Inflammatory macrophage (primary cell): ENCODE measurements around the gene CSH2.

Source experiments
- DNase-seq, 2 donors: peaks; one replicate each; pipeline ENCODE4 v3.0.0-alpha.2; 2020 to 2022

The CSH2 gene

DNA sequence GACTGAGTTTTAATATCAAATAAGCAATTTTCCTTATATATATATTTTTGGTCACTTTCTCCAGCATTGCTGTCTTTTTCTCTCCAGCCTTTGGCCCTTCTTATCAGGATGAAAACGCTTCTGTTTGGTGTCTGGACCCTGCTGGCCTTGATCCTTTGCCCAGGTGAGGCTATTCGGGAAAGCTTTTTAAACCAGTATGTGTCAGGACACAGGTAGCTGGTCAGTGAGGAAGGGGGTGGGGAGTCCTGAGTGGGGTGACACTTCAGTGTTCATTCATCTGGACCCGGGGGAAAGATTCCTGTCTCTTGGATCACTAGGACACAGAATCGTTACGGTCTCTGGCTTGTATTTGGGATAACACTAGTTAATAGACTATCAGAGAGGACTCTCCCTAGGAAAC, 18.8 kb downstream of the CSH2 start:
- DNase-seq = no peak

DNA sequence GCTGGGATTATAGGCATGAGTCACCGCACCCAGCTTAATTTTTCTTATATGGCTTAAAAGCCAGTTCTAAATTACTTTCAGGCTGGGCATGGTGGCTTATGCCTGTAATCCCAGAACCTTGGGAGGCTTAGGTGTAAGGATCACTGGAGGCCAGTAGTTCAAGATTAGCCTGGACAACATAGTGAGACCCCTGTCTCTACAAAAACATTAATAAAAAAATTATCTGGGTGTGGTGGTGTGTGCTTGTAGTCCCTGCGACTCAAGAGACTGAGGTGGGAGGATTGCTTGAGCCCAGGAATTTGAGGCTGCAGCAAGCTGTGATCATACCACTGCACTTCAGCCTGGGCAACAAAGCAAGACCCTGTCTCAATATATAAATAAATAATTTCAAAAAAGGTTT, 20.2 kb downstream of the CSH2 start:
- no peak for DNase-seq

DNA sequence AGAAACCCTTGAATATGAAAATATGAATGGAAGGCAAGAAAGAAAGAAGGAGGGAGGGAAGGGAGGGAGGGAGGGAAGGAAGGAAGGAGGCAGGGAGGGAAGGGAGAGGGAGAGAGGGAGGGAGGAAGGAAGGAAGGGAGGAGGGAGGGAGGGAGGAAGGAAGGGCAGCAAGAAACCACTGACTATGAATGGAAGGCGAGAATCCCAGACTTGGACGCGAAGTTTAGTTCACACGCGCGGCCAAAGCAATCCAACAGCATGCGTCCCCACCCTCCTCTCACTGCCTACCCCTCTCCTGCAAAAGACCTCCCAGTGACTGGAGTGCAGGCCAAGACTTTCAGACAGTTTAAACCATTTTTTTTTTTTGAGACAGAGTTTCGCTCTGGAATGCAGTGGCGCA, 23.1 kb downstream of the CSH2 start:
- DNase-seq = no peak

DNA sequence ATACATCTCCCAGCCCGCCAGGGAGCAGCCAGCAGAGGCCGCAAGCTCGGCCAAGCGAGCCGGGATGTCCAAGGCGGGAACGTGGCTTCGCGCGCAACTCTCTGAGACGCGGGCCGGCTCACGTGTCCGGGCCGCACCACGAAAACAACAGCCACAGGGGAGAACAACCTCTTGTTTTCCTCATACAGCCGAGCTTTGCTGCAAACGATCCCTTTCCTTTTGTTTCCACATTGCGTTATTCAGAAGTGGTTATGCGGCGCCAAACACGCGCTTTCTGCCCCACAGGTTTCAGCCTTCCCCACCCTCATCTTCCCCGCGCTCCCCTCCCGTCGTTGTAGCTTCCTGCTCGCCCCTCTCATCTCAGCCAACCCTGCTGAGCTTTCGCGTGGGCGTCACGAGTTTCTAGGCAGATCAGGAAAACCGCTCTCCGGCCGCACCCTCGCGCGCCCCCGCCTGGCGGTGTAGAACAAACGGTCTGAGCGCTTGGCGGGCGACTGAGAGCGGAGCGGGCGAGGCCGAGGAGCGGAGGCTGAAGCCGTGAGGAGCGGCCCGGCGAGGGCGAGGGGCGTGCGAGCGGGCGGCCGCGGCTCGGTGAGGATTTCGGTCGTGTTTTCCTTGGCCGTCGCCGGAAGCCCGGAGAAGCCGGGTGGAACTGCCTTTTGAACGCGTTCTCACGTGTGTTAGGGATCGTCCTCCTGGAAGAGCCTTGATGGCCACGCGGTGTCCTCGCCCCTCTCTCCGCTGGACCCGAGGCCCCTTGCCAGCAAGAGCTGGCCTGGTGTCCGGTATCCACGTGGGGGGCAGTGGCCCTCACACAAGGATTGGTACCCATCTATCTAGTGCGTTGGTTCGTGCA, 24.4 kb downstream of the CSH2 start:
- peak; percentile 97 to 98 for DNase-seq

DNA sequence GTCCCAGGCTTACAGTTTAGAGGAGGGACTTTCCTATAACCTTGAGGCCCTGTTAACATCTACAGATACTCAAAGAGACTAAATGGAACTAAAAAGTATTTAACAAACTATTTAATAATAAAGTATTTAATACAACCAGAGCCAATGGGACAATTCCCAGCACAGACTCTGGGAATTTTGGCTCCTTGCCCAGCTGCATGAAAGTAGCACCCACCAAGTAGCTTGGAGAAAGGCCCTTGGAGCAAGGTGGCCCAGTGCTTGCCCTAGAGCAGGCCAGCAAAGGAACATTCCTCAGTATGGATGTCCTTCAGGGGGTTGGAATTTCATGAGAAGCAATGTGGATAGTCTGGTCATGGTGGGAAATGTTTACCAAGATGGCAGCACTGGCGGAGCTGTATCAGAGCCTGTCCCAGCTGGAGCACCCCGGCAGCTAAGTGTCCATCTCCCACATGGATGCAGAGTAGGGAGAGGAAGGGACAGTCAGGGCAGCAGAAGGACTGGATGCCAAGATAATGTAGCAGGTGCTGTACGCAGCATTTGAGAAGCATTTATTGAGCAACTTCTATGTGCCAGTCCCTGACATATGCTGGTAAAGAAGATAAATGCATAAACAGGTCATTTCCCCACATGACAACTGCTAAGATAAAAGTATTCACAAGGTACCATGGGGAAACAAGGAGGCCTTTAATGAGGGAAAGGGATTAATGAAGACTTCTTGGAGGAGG, 25.8 kb downstream of the CSH2 start:
- no peak for DNase-seq

DNA sequence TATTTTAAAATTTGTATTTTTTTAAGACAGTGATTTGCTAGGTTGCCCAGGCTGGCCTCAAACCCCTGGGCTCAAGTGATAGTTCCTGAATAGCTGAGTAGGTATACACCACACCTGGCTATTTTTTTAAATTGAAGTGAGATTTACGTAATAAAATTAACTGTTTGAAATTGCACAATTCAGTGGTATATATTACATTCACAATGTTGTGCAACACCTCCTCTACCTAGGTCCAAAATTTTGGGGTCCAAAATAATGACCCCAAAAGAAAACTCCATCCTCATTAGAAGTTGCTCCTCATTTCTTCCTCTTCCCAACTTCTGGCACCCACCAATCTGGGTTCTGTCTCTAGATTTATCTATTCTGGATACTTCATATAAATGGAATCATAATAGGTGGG, 28.0 kb downstream of the CSH2 start:
- DNase-seq = no peak

DNA sequence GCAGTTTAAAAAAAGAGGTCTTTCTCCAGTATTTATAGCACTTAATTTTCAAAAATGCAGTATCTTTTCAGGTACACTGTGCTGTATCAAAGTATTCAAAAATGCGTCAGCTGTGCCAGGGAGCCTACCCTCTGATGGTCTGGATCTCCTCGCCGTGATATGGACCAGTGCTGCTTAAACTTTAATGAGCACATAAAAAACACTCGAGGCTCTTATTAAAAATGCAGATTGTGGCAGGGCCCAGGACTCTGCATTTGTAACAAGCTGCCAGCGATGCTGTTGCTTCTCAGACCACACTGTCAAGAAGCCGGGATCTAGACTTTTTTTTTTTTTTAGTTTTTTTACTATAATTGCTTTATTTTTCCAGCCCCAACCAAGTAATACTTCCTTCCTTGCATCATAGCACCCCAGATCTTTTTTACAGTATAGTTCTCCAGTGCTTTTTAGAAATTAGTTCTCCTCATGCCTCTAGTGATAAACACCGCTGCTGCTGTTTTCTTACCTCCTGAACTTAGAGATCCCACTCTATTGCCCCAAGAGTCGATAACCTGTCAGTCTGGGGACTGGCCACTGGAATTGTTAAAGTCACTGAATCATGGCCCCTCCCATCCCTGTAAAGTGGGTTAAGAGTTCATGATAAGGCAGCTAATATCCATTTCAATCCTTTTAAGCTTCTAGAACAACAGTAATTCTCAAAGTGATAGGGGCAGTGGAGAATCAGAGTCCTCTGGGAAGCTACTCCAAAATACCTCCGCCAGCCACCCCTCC, 29.4 kb downstream of the CSH2 start:
- DNase-seq = no peak

DNA sequence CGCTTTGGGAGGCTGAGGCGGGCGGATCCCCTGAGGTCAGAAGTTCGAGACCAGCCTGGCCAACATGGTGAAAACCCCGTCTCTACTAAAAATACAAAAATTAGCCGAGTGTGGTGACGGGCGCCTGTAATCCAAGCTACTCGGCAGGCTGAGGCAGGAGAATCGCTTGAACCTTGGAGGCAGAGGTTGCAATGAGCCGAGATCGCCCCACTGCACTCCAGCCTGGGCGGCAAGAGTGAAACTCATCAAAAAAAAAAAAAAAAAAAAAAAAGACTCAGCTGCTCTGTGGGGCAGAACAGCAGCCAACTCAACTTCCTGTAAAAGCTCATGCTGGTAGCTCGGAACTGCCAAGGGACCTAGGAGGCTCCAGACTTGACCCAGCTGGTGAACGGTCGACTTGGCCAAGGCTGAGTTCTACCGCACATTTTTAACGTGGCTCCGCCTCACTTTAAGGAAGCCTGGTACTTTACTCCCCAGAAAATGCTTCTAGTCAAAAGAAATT, 30.0 kb downstream of the CSH2 start:
- peak; percentile 73 to 77 for DNase-seq

DNA sequence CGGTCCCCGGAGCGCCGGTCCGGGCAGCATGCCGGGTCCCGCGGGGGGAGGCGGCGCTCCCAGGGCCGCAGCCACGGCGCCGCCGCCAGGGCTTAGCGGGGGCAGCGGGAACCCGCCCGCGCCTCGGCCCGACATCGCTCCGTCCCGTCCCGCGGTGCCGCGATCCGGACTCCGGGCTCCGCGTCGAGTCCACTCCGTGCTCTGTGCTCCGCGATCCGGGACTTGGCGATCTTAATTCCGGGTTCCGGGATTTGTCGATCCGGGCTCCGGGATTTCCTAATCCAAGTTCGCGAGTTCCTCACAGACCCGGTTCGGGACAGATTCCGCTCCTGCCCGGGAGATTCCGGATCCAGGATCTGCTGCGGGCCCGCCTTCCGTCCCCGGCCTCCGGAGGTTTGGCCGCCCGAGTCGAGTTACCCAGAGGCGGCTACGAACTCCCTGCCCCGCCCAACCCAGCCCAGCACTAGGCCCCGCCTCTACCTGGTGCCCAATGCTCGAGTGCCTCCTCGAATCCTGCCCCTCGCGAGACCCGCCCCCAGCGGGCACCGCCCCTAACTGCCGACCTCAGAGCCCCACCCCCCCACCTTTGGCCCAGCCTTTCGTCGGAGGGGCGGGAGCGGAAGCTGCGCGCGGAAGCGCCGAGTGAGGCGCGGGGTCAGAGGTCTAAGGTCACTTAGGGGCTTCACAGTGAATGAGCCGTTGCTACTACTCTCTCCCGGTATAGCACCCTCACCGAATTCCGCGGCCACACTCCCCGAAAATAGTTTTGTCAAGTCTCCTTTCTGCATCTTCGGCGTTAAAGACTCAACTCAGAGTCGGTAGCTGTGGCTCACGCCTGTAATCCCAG, 30.7 kb downstream of the CSH2 start, which contains the start of gene SMARCD2:
Gene SMARCD2 (minus strand): TSS at position 146 of the 847 bp plus-strand sequence. CDS start 11 bp downstream, at position 135.
- peak; percentile 99 for DNase-seq

DNA sequence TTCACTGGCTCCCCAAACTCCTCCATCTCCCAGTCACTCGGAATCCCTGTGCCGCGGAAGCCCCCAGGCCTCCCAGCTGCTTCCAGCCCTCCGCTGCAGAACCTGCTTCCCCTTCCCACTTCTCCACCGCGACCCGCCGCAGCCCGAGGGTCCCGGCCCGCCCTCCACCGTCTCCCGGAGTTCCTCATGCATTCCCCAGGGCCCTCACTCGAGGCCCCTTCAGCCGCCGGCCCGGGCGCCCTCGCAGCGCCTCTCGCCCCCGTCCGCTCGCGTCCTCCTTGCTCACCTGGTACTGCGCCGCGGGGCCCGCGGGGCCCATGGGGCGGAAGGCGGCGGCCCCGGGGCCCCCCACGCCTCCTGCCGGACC, 31.3 kb downstream of the CSH2 start:
- DNase-seq = peak; percentile 5 to 19

DNA sequence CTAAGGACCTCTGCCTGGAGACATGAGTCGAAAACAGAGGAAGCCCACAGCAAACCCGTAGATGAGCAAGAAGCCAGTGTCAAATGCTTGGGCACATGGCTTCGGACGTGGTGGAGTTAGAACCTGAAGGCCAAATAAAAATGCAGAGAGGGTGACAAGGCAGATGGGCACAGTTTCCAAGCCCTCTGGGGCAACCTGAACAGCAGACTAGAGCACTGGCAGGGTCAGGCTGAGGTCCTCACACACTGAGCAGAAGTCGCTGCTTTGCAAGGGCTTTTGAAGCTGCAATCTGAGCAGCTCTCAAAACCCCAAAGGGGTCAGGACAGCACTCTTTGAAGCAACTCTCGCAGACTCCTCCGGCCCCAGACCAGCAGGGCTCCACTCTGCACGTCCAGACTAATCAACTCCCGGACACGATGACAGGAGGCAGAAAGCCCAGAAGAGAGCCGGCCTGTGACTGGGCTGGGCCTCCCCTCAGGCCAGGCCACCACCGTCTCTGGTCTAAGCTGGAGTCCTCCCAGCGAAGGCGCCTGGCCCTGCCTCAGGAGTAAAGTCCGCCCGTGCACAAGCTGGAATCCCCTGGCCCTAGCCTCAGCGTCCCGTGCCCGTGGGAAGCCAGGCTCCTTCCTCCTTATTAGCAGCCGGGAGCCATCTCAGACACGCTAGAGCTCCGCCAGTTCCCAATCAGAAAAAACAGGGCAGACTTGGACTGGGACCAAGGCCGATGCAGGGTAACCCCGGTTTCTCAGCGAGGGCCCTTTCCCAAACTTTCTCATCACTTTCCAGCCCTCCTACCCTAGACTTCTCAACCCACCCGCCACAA, 31.9 kb downstream of the CSH2 start:
- peak; percentile 46 to 69 for DNase-seq

DNA sequence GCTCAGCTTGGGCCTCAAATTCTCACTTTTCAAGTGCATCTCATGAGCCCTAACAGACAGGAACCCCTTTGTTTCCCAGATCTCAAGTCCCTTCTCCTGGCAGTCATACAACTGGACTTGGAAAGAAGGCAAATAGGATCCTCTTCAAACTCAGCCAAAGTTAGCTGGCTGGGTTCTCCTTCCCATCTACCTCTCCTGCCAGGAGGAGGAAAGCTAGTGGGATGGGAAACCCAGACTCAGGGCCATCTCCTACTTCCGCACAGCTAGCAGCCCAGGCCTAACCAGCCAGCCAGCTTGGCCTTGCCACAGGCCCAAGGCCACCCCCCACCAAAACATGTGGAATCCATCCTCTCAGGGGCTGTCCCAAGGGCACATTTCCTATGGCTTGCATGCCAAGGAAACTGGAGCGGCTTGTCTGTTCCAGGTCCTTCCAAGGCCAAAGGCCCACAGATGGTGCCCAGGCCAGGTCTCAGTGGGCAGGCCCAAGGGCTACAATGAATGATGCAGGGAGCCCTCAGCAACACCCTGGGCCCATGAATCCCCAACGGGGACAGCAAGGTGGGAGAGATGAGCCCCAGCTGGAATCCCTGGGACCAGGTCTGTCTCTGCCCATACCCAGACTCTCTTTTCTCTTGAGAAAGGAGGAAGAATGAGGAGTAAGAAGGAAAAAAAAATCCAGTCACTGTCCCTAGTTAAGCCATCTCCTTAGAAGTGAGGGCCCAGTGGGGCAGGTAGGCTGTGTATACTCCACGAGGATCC, 32.7 kb downstream of the CSH2 start:
- peak in 1 of 2 donors; percentile 3 for DNase-seq

DNA sequence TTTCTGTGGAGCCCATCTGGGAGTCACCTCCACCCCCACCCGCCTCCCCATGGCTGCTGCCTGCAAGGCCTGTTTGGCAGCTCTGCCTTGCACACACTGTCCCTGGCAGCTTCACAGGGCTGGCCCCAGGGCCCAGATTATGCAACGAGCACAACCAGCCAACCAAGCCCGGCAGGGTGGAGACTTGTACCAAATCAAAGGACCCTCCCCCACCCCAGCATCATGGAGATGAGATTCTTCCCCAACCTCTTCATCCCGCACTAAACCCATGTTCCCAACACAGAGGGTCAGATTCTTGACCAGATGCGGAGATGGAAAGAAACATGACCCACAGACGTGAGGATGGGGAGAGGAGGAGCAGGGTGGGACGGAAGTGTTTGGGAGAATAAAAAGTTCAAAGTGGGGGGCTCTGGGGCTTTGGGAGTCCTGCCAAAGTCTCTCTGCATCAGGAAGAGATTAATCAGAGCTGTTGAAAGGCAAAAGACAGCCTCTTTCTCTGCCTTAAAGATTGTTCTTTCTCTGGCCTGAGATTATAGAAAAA, 34.8 kb downstream of the CSH2 start:
- no peak for DNase-seq

DNA sequence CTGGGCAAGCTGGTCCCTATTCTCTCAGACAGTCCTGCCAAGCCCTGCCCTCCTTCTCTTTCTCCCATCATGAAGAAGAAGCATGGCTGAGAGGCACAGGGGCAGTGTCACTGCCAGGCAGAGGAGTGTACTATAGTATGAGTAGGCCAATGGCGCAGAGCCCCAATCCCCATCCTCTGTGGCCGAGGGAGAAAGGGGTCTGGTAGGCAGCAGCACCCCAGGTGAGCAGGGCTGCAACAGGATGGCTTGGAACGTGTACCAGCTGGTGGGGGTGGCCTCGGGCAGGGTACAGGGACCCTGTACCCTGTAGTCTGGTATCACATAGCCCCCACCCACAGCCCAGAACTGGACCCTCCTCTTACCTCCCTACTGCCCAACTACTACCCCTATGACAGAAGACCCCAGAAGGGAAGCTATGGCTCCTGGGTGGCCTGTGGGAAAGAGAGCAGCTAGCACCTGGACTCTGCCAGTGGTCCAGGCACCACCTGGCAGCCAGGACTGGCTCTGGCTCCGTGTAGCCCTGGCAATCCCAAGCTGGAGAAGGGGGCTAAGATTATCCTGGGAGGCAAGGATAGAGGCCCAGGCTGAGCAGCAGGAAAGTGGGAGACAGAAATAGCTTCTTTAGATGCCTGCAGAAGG, 35.4 kb downstream of the CSH2 start:
- no peak for DNase-seq

DNA sequence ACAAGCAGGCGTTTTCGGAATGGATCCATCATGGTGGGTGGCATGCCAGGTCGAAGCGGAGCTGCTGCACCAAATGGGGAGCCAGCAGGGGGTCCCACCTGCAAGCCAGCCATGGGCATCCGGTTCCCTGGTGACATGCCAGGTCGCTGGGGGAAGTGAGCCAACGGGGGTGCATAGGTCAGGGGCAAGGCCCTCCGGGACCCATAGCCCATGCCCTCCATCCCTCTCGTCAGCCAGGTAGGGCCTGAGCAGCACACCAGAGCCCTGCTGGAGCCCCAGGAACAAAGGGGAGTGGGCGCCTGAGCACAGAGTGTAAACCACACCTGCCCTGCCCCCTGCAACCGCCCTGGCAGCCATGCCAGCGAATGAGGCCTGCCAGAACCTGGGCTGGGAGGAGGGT, 36.0 kb downstream of the CSH2 start:
- no peak for DNase-seq

DNA sequence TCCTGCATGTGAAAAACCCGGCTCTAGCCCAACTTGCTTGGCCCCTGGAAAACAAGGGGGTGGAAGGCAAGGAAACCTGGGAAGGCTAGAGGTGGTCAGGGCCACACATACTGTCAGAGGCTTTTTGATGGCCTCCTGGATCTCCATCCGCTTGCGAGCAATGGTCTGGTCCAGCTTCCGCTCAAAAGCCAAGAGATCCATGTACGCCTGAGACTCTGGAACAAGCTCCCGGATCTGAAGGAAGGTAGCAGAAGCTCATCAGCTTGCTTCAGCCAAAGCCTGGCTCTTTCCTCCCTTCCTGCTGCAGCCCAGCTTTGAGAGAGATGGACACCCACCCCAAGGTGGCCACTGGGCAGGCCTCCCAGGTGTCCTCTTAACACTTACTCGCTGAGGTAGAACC, 36.7 kb downstream of the CSH2 start:
- no peak for DNase-seq

DNA sequence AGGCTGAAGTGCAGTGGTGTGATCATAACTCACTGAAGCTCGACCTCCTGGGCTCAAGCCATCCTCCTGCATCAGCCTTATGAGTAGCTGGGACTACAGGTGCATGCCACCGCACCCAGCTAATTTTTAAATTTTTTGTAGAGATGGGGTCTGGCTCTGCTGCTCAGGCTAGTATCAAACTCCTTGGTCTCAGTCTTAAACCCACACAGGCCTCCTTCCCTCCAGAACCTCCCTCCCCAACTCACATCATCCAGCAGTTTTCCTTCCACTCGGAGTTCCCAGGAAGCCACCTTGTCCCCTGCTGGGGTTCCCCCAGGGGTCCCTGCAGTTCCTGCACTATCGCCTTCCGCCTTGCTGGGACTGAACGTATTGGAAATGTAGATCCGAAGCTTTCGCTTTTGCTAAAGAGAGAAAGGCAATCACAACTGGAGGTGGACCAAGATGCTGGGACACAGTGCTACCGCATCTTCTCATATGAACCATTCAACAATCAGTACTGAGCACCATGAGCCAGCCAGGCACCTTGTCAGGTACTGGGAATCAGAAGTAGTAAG, 38.2 kb downstream of the CSH2 start:
- DNase-seq = no peak

DNA sequence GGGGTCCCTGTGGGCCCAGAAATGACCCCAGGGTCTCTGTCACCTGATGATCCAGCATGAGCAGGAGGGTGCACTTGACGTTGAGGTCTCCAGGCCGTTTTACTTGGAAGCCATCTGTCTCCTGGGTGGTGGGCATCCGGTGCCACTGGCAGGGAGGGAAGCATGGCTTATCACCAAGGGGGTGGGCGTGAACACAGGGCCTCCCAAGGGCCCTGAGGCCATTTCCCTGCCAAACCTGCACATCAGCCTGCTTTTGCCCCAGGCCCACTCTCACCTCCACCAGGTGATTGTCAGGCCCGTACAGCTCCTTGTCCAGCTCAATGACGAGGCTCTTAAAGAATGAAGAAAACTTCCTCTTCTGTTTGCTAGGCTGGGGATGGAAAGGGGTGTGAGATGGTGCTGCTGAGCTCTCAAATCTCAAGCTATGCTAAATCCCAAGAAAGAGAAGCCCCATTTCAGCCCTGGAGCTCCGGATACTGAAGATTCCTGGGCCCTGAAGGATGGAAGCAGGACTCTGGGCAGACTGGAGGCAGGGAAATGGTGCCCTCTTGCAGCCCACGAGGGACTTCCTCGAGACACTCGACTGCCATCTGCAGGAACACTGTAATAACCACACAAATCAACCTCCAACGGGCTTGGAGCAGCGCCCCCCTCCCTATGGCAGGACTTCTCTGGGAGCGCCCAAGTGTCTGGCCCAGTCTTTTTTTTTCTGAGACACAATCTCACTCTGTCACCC, 38.9 kb downstream of the CSH2 start:
- DNase-seq = peak; percentile 68 to 81
